Parathyroid adenoma (tissue), 2 donors: Measurements from ENCODE around the gene APAF1.
"Not testable (repeated sequence)": the region's sequence is repeated elsewhere in the genome, so short reads cannot be mapped to it uniquely, and the experiment has no call there.

Experiments
- H2AFZ ChIP-seq: fragments of 300-600 bp; sonication (generic); one replicate; pipeline ENCODE4 v1.7.0; 2017; ENCODE audit warnings: antibody characterized with exemption, mild to moderate bottlenecking
- H3K27ac ChIP-seq: fragments of 300-600 bp; sonication (generic); one replicate; pipeline ENCODE4 v1.7.0; 2017
- H3K27me3 ChIP-seq: fragments of 300-600 bp; sonication (generic); one replicate; pipeline ENCODE4 v1.7.0; 2017; ENCODE audit warnings: low read length; ENCODE audit not compliant: control insufficient read depth, insufficient read depth
- H3K36me3 ChIP-seq: fragments of 300-600 bp; sonication (generic); one replicate; pipeline ENCODE4 v1.7.0; 2017; ENCODE audit warnings: low read length; ENCODE audit not compliant: control insufficient read depth, insufficient read depth
- H3K4me1 ChIP-seq: fragments of 300-600 bp; sonication (generic); one replicate; pipeline ENCODE4 v1.7.0; 2017; ENCODE audit warnings: control low read depth
- H3K4me2 ChIP-seq: fragments of 300-600 bp; sonication (generic); one replicate; pipeline ENCODE4 v1.7.0; 2017; ENCODE audit warnings: low read length
- H3K4me3 ChIP-seq: fragments of 300-600 bp; sonication (generic); one replicate; pipeline ENCODE4 v1.7.0; 2017; ENCODE audit warnings: low read depth, low read length
- H3K79me2 ChIP-seq: fragments of 300-600 bp; sonication (generic); one replicate; pipeline ENCODE4 v1.7.0; 2017; ENCODE audit warnings: control low read depth
- H3K9ac ChIP-seq: fragments of 300-600 bp; sonication (generic); one replicate; pipeline ENCODE4 v1.7.0; 2017; ENCODE audit warnings: mild to moderate bottlenecking
- H3K9me3 ChIP-seq: fragments of 300-600 bp; sonication (generic); one replicate; pipeline ENCODE4 v1.7.0; 2017; ENCODE audit warnings: low read length; ENCODE audit not compliant: control insufficient read depth
- CTCF ChIP-seq: fragments of 300-600 bp; sonication (generic); IDR thresholded peaks from one replicate; pipeline ENCODE4 v1.7.0; 2017; ENCODE audit warnings: antibody characterized with exemption, mild to moderate bottlenecking
- donor health status: primary hyperparathyroidism.

Gene APAF1

DNA sequence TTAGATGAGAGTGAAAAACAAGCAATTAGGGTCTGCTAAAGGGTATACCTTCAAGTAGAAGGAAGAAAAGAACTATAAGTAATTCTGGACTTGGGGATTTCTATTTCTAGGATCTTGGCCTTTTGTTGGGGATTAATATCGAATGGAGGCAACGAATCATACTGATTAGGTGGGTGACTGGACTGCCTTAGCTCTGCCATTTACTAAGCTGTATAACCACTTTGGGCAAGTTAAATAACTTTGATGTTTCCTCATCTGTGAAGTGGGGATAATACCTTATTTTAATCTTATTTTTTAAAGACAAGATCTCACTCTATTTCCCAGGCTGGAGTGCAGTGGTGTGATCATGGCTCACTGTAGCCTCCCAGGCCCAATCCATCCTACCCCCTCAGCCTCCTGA is 7.1 kb upstream of the APAF1 start:
- no peaks in the 10 kb centered on the region for H3K9me3 ChIP-seq
- H3K79me2 ChIP-seq, result peaks cover 2% of the 10 kb centered on the region
- no peak overlapping the region for H2AFZ ChIP-seq
- no peaks in the 10 kb centered on the region for H3K27me3 ChIP-seq
- H3K4me2 ChIP-seq, result no peak overlapping the region
- H3K4me1 ChIP-seq, result no peaks in the 10 kb centered on the region
- no peak overlapping the region for H3K9ac ChIP-seq
- no peak overlapping the region for H3K4me3 ChIP-seq
- H3K27ac ChIP-seq, result no peak overlapping the region
- TF ChIP-seq CTCF, result no peak
- H3K36me3 ChIP-seq, result no peaks in the 10 kb centered on the region

DNA sequence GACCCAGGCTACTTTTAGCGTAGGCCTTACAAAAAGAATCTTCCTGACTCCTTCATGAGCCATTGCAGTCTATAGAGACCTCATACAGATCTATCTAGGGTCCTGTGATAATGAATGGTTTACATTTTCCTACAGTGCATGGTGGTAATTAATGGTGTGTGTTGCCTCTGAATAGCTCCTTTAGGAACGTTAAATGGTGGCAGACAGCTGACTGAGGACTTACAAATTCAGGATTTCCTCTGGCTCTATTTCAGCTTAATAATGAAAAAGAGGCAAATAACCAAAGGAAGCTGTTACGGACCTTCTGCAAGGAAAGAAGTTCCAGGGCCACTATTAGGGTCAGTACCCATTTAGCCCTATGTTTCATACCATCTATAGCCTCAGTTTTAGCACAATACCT is 5.6 kb upstream of the APAF1 start:
- Histone ChIP-seq H3K9ac (no peak overlapping the region), H2AFZ (no peak overlapping the region), H3K9me3 (no peaks in the 10 kb centered on the region), H3K4me2 (no peak overlapping the region), H3K4me3 (no peak overlapping the region), H3K4me1 (no peaks in the 10 kb centered on the region), H3K79me2 (peaks cover 2% of the 10 kb centered on the region), H3K27ac (no peak overlapping the region), H3K36me3 (no peaks in the 10 kb centered on the region), H3K27me3 (no peaks in the 10 kb centered on the region)
- no peak for TF ChIP-seq CTCF

- H3K4me1 ChIP-seq, H3K4me3 ChIP-seq, H3K36me3 ChIP-seq, H3K79me2 ChIP-seq, H3K27me3 ChIP-seq, H3K9ac ChIP-seq, H3K4me2 ChIP-seq, H3K9me3 ChIP-seq, H2AFZ ChIP-seq, H3K27ac ChIP-seq: not testable (repeated sequence)
Measured at GRCh38 chr12:98642801-98643200, 2.3 kb upstream of the APAF1 start.

GRCh38 chr12:98644433-98644711 is 718 bp upstream of the APAF1 start:
- H3K27ac ChIP-seq, result peak overlapping the region; percentile 72
- H3K36me3 ChIP-seq, result no peaks in the 10 kb centered on the region
- no peak overlapping the region for H3K9ac ChIP-seq
- H3K9me3 ChIP-seq, result no peaks in the 10 kb centered on the region
- H2AFZ ChIP-seq, result peak overlapping the region; percentile 92
- H3K27me3 ChIP-seq, result no peaks in the 10 kb centered on the region
- H3K4me2 ChIP-seq, result peak overlapping the region; percentile 77
- peak overlapping the region; percentile 78 for H3K4me3 ChIP-seq
- peak; percentile 5 for TF ChIP-seq CTCF
- no peaks in the 10 kb centered on the region for H3K4me1 ChIP-seq
- peaks cover 2% of the 10 kb centered on the region for H3K79me2 ChIP-seq

- no peaks in the 10 kb centered on the region for H3K36me3 ChIP-seq
- no peak for TF ChIP-seq CTCF
- peak overlapping the region; percentile 7 for H3K9ac ChIP-seq
- no peaks in the 10 kb centered on the region for H3K4me1 ChIP-seq
- peak overlapping the region; percentile 92 for H2AFZ ChIP-seq
- H3K9me3 ChIP-seq, result no peaks in the 10 kb centered on the region
- H3K27me3 ChIP-seq, result no peaks in the 10 kb centered on the region
- peak overlapping the region; percentile 72 for H3K27ac ChIP-seq
- peak overlapping the region; percentile 81 for H3K4me2 ChIP-seq
- peaks cover 2% of the 10 kb centered on the region for H3K79me2 ChIP-seq
- peak overlapping the region; percentile 78 for H3K4me3 ChIP-seq
Measured at GRCh38 chr12:98645572-98646067, 530 bp downstream of the APAF1 start.
